ENCODE results near the gene LHX2.

Gene LHX2

DNA sequence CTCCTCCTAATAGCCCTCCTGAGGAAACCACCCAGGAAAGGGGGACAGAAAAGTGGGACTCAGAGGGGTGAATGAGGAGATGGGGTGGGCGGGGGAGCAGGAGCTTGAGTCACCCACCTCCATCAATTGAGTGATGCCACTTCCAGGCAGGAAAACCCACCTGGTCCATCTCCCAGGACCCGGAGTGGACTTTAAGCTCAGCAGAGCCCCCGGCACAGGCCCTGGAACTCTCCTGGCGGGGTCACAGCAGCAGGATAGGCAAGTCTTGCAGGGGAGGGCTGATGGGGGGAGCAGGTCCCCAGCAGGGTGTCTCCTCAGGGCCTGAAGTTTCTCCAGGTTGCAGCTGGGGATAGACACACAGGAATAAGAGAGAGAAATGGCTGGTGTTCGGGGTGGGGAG lies 40.8 kb downstream of the LHX2 start:
- DNase-seq (ENCODE audit: low read depth in 2 of 2, low spot score in 1 of 2) = no peak

DNA sequence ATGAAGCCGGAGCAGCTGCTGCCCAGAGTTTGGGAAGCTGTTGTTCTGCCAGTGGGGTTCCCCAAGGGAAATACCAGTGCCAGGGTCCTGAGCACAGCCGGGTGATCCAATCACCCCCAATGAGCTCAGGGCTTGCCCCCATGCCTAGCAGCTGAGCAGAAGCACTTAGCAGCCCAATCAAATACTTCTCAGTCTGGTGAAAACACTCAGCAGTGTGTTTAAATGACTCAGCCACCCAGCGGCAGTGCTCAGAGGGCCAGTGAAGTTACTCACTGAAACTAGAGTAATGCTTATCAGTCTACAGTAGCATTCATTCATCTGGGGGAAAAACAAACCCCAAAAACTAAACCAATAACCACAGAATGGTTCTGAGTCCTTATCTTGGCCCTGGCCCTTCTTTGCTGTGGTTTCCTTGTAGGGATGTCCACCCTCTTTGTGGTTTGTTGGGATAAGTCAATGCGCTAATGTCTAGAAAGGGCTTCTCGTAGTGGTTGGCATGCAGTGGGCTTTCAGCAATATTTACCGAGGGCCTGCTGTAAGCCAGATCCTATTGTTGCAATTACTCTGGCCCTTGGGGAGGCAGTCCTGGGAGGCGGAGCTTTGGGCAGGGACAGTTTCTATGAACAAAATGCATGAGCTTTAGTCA lies 43.1 kb downstream of the LHX2 start:
- DNase-seq (ENCODE audit: low read depth in 2 of 2, low spot score in 1 of 2) = no peak

DNA sequence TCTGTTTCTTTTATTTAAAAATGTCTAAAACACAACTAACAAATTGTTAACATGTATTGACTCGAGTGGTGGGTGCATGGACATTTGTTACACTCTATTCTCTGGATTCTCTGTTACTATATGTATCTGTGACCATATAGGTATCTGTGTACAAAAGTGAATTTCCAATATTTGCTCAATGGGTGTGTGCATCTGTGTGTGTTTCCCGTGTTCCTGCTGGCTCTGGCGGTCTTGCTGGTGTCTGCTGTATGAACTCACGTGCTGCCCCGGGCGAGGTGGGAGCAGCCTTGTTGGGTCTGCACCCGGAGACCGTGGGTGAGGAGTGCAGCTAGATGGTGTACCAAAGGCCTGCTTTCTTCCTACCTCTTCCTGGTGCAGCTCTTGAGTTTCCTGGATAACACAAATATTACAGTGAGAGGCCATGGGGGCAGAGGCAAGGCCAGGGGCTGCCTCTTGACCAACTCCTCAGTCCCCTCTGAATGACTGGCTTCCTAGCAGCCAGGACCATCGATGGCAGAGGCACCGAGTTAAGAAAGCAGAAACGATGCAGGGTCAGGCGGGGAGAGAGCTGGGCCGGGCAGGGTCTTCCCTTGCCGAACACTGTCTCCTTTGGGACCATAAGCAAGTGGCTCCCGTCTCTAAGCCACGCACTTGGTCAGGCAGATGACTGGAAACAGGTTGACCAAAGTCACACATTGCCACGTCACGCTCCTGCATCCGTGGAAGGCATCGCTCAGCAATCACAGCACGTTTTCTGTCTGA lies 49.5 kb downstream of the LHX2 start:
- no peak for DNase-seq (ENCODE audit: low read depth in 2 of 2, low spot score in 1 of 2)

DNA sequence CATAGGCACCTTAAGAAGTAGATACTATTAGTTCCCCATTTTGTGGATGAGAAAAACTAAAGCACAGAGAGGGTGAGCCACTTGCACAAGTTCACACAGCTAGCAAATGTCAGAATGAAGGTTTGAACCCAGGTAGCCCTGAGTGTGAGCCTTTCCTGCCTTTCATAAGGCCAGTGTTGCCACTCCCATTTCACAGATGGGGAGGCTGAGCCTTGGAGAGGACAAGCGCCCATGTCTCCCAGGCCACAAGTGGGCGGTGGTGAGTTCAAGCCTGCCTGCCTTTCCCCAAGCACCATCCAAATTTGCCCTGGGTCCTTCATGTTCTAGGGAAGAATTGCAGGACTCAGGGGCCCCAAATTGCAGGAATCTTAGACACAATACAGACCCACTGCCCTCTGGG lies 50.6 kb downstream of the LHX2 start:
- DNase-seq (ENCODE audit: low read depth in 2 of 2, low spot score in 1 of 2) = no peak

DNA sequence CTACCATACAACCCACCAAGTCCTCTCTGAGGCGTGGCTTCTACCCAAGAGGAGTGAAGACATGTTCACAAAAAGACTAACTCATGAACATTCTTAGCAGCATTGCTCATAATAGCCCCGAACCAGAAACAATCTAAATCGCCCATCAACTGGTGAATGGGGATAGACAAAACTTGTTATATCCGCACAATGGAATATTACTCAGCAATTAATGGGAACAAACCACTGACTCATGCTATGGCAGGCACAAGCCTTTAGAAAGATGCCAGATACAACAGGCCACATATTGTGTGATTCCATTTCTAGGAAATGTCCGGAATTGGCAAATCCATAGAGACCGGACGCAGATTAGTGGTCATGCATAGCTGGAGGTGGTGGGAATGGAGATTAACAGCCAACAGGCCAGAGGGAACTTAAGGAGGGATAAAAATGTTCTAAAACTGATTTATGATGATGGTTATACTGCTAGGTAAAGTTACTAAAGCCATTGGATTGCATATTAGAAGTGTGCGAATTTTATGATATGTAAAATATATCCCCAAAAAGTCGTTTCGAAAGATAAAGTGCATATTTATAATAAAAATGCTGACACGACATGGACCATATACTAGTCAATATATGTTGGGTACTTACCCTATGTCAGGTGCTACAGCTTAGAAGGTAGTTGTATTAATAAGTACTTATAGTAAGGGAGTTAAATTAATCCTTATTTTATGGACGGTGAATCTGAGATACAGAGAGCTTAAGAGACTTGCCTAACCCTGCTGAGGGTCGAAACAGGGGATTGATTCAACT lies 55.4 kb downstream of the LHX2 start:
- no peak for DNase-seq (ENCODE audit: low read depth in 2 of 2, low spot score in 1 of 2)

DNA sequence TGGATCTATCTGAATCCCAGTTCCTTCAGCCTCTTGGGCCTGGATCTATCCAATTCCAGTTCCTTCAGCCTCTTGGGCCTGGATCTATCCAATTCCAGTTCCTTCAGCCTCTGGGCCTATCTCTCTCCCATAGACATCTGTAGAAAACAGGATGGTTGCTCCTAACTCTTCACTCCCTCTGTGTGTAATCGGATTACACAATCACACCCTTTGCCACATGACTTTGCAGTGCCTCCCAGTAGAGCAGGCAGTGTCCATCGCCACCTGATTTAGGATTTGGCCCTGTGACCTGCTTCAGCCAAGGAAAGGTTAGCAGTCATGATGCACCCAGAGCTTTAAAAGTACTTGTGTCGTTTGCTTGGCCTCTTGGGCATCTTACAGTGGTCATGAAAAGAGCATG lies 56.7 kb downstream of the LHX2 start:
- no peak for DNase-seq (ENCODE audit: low read depth in 2 of 2, low spot score in 1 of 2)

DNA sequence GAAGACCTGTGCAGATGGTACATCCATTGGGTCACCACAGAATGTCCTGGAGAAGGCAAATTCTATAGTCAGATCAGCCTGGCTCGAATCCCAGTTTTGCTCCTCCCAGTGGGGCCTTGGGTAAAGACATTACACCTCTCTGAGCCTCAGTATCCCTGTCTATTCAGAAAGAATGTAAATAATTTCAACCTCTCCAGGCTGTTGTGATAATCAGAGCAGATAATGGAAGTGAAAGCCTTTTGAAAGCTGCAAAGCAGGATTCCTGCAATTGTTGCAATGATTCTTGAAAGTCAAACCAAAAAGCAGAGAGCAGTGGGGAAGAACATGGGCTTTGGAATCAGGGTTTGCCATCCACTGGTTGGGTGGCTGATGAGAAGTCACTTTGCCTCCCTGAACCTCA lies 63.2 kb downstream of the LHX2 start:
- no peak for DNase-seq (ENCODE audit: low read depth in 2 of 2, low spot score in 1 of 2)

DNA sequence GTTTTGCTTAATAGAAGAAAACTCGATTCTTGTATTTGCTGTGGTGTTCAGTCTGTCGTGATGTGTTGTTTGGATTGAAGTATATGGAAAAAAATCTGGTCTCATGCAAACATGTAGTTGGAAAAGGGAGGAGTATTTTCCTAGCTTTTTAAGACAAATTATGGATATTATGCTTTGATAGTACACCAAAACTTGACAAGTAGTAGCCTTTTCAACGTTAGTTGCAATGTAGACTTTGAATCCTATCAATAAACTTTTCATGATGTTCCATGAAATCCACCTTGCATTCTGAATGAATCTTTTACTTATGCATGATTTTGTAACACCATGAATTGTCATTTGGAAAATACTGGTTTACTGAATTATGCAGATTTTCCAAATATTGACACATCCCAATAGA lies 64.2 kb downstream of the LHX2 start:
- DNase-seq (ENCODE audit: low read depth in 2 of 2, low spot score in 1 of 2) = no peak

DNA sequence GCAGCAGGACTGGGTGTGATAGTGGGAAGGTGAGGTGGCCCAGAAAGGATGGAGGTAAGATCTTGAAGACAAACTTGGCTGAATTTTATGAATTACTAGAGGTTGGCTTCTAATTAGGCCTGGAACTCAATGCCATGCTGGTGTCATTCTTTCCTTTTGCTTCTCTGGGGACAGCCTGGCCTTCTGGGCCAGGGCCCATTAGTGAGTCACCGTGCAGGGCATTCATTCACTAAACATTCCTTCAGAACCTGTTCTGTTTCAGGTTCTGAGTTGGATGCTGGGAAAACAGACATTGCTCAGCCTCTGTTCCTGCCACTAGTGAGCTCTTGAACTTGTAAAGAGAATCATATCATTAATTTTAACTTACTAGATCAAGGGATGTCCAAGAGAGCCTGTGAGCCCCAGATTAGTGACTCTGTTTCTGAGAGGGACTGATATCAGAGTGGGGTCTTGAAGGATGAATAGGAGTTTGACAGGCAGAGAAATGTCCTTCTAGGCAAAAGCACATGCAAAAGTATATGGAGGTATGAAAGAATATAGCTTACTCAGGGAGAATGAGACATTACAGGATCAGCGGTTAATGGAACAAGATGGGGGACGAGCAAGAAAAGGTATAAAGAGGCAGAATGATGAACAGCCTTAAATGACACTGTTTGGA lies 66.5 kb downstream of the LHX2 start:
- no peak for DNase-seq (ENCODE audit: low read depth in 2 of 2, low spot score in 1 of 2)

DNA sequence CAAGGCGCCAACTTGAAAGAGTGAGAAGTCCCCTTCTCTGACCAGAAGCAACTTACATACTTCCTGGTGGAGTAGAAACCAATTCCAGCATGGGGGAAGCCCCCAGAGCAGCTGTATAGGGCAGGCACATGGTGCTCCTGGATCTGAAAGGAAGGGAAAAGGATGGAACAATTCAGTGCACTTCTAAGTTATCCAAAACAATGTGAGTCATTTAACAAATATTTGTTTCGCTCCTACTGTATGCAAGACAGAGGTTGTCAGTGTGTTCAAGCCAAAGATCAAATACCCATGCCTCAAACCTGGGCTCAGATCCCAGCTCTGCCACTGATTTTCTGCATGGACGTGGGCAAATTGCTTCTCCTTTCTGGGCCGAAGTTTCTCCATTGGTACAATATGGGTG lies 67.1 kb downstream of the LHX2 start:
- DNase-seq (ENCODE audit: low read depth in 2 of 2, low spot score in 1 of 2) = no peak

DNA sequence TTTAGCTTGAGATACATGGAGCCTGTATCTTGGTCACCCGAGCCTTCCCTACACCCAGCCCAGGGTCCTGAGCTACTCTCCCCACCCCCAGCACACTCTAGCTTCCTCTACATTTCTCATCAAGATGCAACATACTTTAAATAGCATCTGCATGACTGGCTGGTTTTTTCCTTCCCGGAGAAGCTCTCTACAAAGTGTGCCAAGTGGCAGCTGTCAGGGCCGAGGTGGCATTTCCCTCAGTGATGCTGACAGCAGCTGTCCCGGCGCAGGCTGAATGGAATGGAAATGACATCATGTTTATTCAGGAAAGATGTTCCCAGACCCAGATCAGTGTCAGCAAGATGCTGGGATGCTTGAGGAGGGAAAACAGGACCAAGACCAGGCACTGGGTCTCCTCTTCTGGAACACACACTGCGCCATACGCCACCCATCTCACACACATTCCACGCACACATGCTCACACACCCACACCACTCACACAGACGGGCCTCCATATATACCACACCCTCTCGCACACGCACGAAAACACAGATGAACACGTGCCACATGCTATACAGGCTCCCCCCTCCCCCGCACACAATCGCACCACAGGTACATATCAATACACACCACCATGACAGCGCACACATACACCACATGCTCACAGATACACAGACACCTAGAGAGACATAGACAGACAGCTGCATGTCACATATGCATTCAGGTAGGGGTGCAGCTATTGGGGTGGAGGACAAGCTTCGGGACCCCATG lies 67.8 kb downstream of the LHX2 start:
- no peak for DNase-seq (ENCODE audit: low read depth in 2 of 2, low spot score in 1 of 2)

DNA sequence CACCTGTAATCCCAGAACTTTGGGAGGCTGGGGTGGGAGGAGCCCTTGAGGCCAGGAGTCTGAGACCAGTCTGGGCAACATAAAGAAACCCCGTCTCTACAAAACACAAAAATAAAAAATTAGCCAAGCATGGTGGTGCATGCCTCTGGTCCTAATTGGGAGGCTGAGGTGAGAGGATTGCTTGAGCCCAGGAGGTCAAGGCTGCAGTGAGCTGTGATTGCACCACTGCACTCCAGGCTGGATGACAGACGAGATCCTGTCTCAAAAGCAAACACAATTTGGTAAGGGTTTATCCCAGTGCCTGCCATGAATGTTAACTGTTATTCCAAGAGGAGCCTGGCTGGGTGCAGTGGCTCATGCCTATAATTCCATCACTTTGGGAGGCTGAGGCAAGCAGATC lies 71.1 kb downstream of the LHX2 start:
- DNase-seq (ENCODE audit: low read depth in 2 of 2, low spot score in 1 of 2) = no peak

Data from stimulated activated CD8-positive, alpha-beta memory T cell treated with anti-CD3 and anti-CD28 coated beads, Interleukin-4, amount 100 ng/mL, for 4 hours (primary cell).